Activated CD8-positive, alpha-beta T cell treated with anti-CD3 and anti-CD28 coated beads for 36 hours (primary cell): ENCODE data around the gene SLC17A3. TPM values are rescaled to one million over a fixed set of nuclear protein-coding genes. Genes with fewer than 3 reads are reported as not detected.

Experiments
- ATAC-seq: fragments of 200-7000 bp; cut with Tn5 transposase; one replicate; pipeline ENCODE4 v1.10.0; 2021; ENCODE audit warnings: mild to moderate bottlenecking, moderate library complexity
- CTCF ChIA-PET: fragments of 350-600 bp; sonication (Branson Sonifier 250); formaldehyde crosslinking; loops from one replicate; lab custom pipeline; 2021; ENCODE audit warnings: antibody characterized with exemption; lab: Charles Lee
- POLR2A ChIA-PET: fragments of 350-600 bp; sonication (Branson Sonifier 250); formaldehyde crosslinking; loops from one replicate; lab custom pipeline; 2021; ENCODE audit warnings: antibody characterized with exemption; lab: Charles Lee
- DNase-seq: peaks from one replicate; pipeline ENCODE4 v3.0.0-alpha.2; 2020
- H3K27ac Mint-ChIP-seq: one replicate; pipeline ENCODE4 v1.8.0; 2021; ENCODE audit warnings: mild to moderate bottlenecking, mixed read lengths
- H3K27me3 Mint-ChIP-seq: one replicate; pipeline ENCODE4 v1.8.0; 2021; ENCODE audit warnings: mixed read lengths
- H3K36me3 Mint-ChIP-seq: one replicate; pipeline ENCODE4 v1.8.0; 2021; ENCODE audit warnings: low read depth, mixed read lengths
- H3K4me1 Mint-ChIP-seq: one replicate; pipeline ENCODE4 v1.8.0; 2021; ENCODE audit warnings: low read depth, mixed read lengths
- H3K4me3 Mint-ChIP-seq: one replicate; pipeline ENCODE4 v1.8.0; 2021; ENCODE audit warnings: mild to moderate bottlenecking, moderate library complexity, mixed read lengths
- H3K9me3 Mint-ChIP-seq: one replicate; pipeline ENCODE4 v1.8.0; 2021; ENCODE audit warnings: mixed read lengths
- CTCF ChIP-seq: fragments of 200-600 bp; IDR thresholded peaks from one replicate; pipeline ENCODE4 v1.8.0; 2022; ENCODE audit warnings: antibody characterized with exemption, mild to moderate bottlenecking
- intact Hi-C: fragments of 100-400 bp; cut with micrococcal nuclease; formaldehyde crosslinking; loops from one replicate; pipeline ENCODE4 v1.10.0; 2022
- total RNA-seq, 2 experiments: library from RNA; stranded (reverse); gene quantifications; one replicate each; pipeline ENCODE4 v1.2.3, GENCODE V29; 2021

Gene SLC17A3
- total RNA-seq, 2 experiments from 2014 or later = not detected

GRCh38 chr6:25875926-25876602 is 2.0 kb upstream of the SLC17A3 start:
- ATAC-seq (no peak), DNase-seq (no peak)
- peaks cover 1% of the 10 kb centered on the region for H3K27me3 Mint-ChIP-seq
- H3K36me3 Mint-ChIP-seq = no peaks in the 10 kb centered on the region
- no peak overlapping the region for H3K27ac Mint-ChIP-seq
- H3K9me3 Mint-ChIP-seq = no peaks in the 10 kb centered on the region
- H3K4me1 Mint-ChIP-seq = peaks cover 23% of the 10 kb centered on the region
- TF ChIP-seq CTCF = no peak
- no peak overlapping the region for H3K4me3 Mint-ChIP-seq
- intact Hi-C loops = no loop called here
- ChIA-PET CTCF (interaction anchor here (1.0 to 1.4 kb wide), 2 partner anchors 15 to 17 kb away, joined by 3 to 4 read pairs; no protein-coding TSS in a partner anchor), POLR2A (no interaction called here)

GRCh38 chr6:25875563-25875905 is 1.5 kb upstream of the SLC17A3 start:
- CTCF ChIA-PET = interaction anchor here (1.4 to 2.3 kb wide), 2 partner anchors 16 to 117 kb away, joined by 4 to 9 read pairs; no protein-coding TSS in a partner anchor

GRCh38 chr6:25874822-25875562 is 949 bp upstream of the SLC17A3 start:
- POLR2A ChIA-PET = no interaction called here
- ATAC-seq = peak; percentile 39

More at GRCh38 chr6:25875563-25875905, 1.5 kb upstream of the SLC17A3 start:
- no peak overlapping the region for H3K4me3 Mint-ChIP-seq
- peaks cover 23% of the 10 kb centered on the region for H3K4me1 Mint-ChIP-seq
- H3K27me3 Mint-ChIP-seq = peaks cover 1% of the 10 kb centered on the region
- ATAC-seq (no peak), DNase-seq (no peak)
- intact Hi-C loops = no loop called here
- TF ChIP-seq CTCF = no peak
- no peaks in the 10 kb centered on the region for H3K36me3 Mint-ChIP-seq
- POLR2A ChIA-PET = no interaction called here
- H3K27ac Mint-ChIP-seq = no peak overlapping the region
- H3K9me3 Mint-ChIP-seq = no peaks in the 10 kb centered on the region

GRCh38 chr6:25872814-25873213 is 1.2 kb downstream of the SLC17A3 start:
- Mint-ChIP-seq H3K9me3 (no peaks in the 10 kb centered on the region), H3K4me1 (peaks cover 25% of the 10 kb centered on the region), H3K4me3 (no peak overlapping the region), H3K27me3 (peaks cover 1% of the 10 kb centered on the region), H3K27ac (no peak overlapping the region), H3K36me3 (no peaks in the 10 kb centered on the region)
- ChIA-PET POLR2A (no interaction called here), CTCF (interaction anchor here (1.1 to 1.7 kb wide), 3 partner anchors 9 to 120 kb away, joined by 3 to 13 read pairs (median 4); no protein-coding TSS in a partner anchor)
- DNase-seq (peak; percentile 6), ATAC-seq (peak; percentile 76)
- TF ChIP-seq CTCF = no peak
- intact Hi-C loops = no loop called here

More at GRCh38 chr6:25874822-25875562, 949 bp upstream of the SLC17A3 start:
- H3K27me3 Mint-ChIP-seq = peaks cover 1% of the 10 kb centered on the region
- no peak overlapping the region for H3K4me3 Mint-ChIP-seq
- no peak overlapping the region for H3K27ac Mint-ChIP-seq
- no peaks in the 10 kb centered on the region for H3K36me3 Mint-ChIP-seq
- H3K9me3 Mint-ChIP-seq = no peaks in the 10 kb centered on the region
- H3K4me1 Mint-ChIP-seq = peaks cover 23% of the 10 kb centered on the region
- DNase-seq = no peak
- CTCF ChIA-PET = interaction anchor here (1.4 to 2.3 kb wide), 2 partner anchors 16 to 118 kb away, joined by 4 to 9 read pairs; no protein-coding TSS in a partner anchor
- intact Hi-C loops = no loop called here
- TF ChIP-seq CTCF = no peak

- Mint-ChIP-seq H3K27ac (no peak overlapping the region), H3K4me3 (no peak overlapping the region), H3K27me3 (no peaks in the 10 kb centered on the region), H3K9me3 (no peaks in the 10 kb centered on the region), H3K4me1 (peaks cover 28% of the 10 kb centered on the region), H3K36me3 (no peaks in the 10 kb centered on the region)
- TF ChIP-seq CTCF = no peak
- no peak for ATAC-seq
- POLR2A ChIA-PET = no interaction called here
- no peak for DNase-seq
- intact Hi-C loops = no loop called here
- CTCF ChIA-PET = interaction anchor here (1.2 kb wide), 1 partner anchor 12 kb away, joined by 3 read pairs; no protein-coding TSS in a partner anchor
Measured at GRCh38 chr6:25869840-25870239, 4.2 kb downstream of the SLC17A3 start.
